Fibroblast of lung (primary cell): ENCODE data around the gene ACKR2. TPM values are rescaled to one million over a fixed set of nuclear protein-coding genes. Genes with fewer than 3 reads are reported as not detected.

Experiments used
- DNase-seq, 2 donors: peaks; one replicate each; pipeline versions ENCODE4 v3.0.0 to v3.0.0-alpha.2; 2010; ENCODE audit warnings: low read depth in 2 of 2
- H2AFZ ChIP-seq: 2 replicates; pipeline ENCODE4 v1.5.1; 2012; ENCODE audit warnings: low read length, control low read depth, inconsistent platforms
- H3K27ac ChIP-seq: 2 replicates; pipeline ENCODE4 v1.5.1; 2011; ENCODE audit warnings: low read length, control low read depth; ENCODE audit not compliant: insufficient read depth
- H3K27me3 ChIP-seq: 2 replicates; pipeline ENCODE4 v1.5.1; 2011; ENCODE audit warnings: mild to moderate bottlenecking, low read length; ENCODE audit not compliant: control insufficient read depth, insufficient read depth
- H3K36me3 ChIP-seq: 2 replicates; pipeline ENCODE4 v1.5.1; 2011; ENCODE audit warnings: low read length; ENCODE audit not compliant: control insufficient read depth, insufficient read depth
- H3K4me1 ChIP-seq: 2 replicates; pipeline ENCODE4 v1.5.1; 2011; ENCODE audit warnings: low read length; ENCODE audit not compliant: control insufficient read depth, insufficient read depth; ENCODE audit errors: extremely low read depth
- H3K4me2 ChIP-seq: 2 replicates; pipeline ENCODE4 v1.5.1; 2011; ENCODE audit warnings: low read length, control low read depth; ENCODE audit not compliant: insufficient read depth; ENCODE audit errors: extremely low read depth
- H3K4me3 ChIP-seq, 4 experiments: fragments of 200-600 bp in 1 of 4; sonication (generic) in 1 of 4; replicated peaks in 1 of 4; 2 replicates each; pipeline ENCODE4 v1.5.1; 2011 to 2016; ENCODE audit warnings: low read length in 4 of 4, low read depth in 3 of 4, mild to moderate bottlenecking in 3 of 4, control low read depth in 2 of 4, inconsistent platforms in 1 of 4, mixed read lengths in 1 of 4; ENCODE audit not compliant: insufficient read depth in 1 of 4; ENCODE audit errors: control extremely low read depth in 1 of 4
- H3K79me2 ChIP-seq: 2 replicates; pipeline ENCODE4 v1.5.1; 2012; ENCODE audit warnings: mild to moderate bottlenecking, low read length, inconsistent platforms; ENCODE audit not compliant: control insufficient read depth, insufficient read depth
- H3K9ac ChIP-seq: 2 replicates; pipeline ENCODE4 v1.5.1; 2011; ENCODE audit warnings: mild to moderate bottlenecking, low read length, control low read depth; ENCODE audit not compliant: insufficient read depth
- H3K9me3 ChIP-seq: 2 replicates; pipeline ENCODE4 v1.5.1; 2012; ENCODE audit warnings: low read depth, low read length; ENCODE audit not compliant: control insufficient read depth, insufficient read depth
- H4K20me1 ChIP-seq: 2 replicates; pipeline ENCODE4 v1.5.1; 2011; ENCODE audit warnings: low read length; ENCODE audit not compliant: control insufficient read depth, insufficient read depth; ENCODE audit errors: extremely low read depth
- EZH2 ChIP-seq: IDR thresholded peaks from 2 replicates; pipeline ENCODE4 v1.5.1; 2012; ENCODE audit warnings: low read length, control low read depth, mild to moderate bottlenecking; ENCODE audit errors: missing control alignments
- polyA plus RNA-seq, 2 donors: library from polyadenylated mRNA; depleted of rRNA in 1 of 2; stranded (reverse) in 1 of 2; unstranded in 1 of 2; fragments of >200 nt; gene quantifications; 2 replicates each; pipeline ENCODE4 v1.2.1, GENCODE V29; 2011 to 2012; ENCODE audit warnings: missing spikeins in 1 of 2
- total RNA-seq: library from RNA; depleted of rRNA; stranded (reverse); fragments of >200 nt; gene quantifications from 2 replicates; pipeline ENCODE4 v1.2.1, GENCODE V29; 2014
- TF ChIP-seq, protein P1 (sequence below), 2 donors: IDR thresholded peaks in 1 of 2; conservative IDR thresholded peaks in 1 of 2; 1 replicate in 1 of 2; 2 replicates in 1 of 2; pipeline ENCODE4 v1.5.1; 2011 to 2012; ENCODE audit warnings: low read length in 2 of 2, control low read depth in 1 of 2, inconsistent platforms in 1 of 2, low read depth in 1 of 2, mild to moderate bottlenecking in 1 of 2

Gene ACKR2
- total and polyA plus RNA-seq, 2 donors (not counting 1 experiment from before 2014, with no cell fraction given), result under 0.01 to 0.19 TPM

GRCh38 chr3:42764115-42764514, 45.1 kb upstream of the ACKR2 start:
- Histone ChIP-seq H3K36me3 (no peaks in the 10 kb centered on the region), H3K4me3 (no peak overlapping the region), H3K9me3 (no peaks in the 10 kb centered on the region), H3K27ac (no peak overlapping the region), H3K4me2 (no peak overlapping the region), H3K9ac (no peak overlapping the region), H3K27me3 (peaks cover 6% of the 10 kb centered on the region), H3K79me2 (no peaks in the 10 kb centered on the region), H4K20me1 (no peaks in the 10 kb centered on the region), H2AFZ (no peak overlapping the region), H3K4me1 (peaks cover 4% of the 10 kb centered on the region)
- DNase-seq, result no peak
- TF ChIP-seq EZH2, result no peak
- TF ChIP-seq, protein P1, sequence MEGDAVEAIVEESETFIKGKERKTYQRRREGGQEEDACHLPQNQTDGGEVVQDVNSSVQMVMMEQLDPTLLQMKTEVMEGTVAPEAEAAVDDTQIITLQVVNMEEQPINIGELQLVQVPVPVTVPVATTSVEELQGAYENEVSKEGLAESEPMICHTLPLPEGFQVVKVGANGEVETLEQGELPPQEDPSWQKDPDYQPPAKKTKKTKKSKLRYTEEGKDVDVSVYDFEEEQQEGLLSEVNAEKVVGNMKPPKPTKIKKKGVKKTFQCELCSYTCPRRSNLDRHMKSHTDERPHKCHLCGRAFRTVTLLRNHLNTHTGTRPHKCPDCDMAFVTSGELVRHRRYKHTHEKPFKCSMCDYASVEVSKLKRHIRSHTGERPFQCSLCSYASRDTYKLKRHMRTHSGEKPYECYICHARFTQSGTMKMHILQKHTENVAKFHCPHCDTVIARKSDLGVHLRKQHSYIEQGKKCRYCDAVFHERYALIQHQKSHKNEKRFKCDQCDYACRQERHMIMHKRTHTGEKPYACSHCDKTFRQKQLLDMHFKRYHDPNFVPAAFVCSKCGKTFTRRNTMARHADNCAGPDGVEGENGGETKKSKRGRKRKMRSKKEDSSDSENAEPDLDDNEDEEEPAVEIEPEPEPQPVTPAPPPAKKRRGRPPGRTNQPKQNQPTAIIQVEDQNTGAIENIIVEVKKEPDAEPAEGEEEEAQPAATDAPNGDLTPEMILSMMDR (conservative IDR thresholded peaks at IDR 0.05 in 1 of 2, IDR thresholded peaks at IDR 0.05 in 1 of 2; ENCODE audit: low read depth in 1 of 2, low read length in 2 of 2), result no peak

DNA sequence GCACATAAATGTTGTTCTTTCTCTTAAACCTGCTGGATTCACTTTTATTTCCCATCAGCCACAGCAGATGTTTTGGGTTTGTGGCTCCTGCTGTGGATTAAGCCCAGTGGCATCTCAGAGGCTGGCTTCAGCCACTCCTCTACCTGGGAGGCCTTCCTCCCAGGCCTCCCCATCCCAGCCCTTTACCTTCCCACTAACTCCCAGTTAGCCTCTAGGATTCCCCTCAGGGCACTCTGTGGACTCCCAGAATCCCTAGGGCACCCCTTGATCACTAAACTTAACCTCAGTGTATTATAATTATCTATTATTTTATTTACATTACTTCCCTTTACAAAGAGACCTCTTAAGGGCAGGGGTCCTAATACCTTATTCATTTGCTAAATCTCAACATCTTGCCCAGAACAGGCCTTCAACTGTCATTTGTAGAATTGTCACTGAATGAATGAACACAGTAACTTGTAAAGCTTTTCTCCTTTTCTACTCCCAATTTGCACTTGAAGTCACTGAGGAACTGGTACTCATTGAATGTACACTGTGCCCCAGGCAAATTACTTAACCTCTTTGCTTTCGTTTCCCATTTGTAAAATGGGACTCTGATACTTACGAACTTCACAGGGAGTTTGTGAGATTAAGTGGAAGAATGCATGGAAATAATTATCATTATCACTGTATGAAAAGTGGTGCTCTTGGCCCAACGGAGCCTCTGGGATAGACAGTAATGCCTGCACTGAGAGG, 44.5 kb upstream of the ACKR2 start:
- Histone ChIP-seq H3K27ac (no peak overlapping the region), H3K4me2 (no peak overlapping the region), H3K9me3 (no peaks in the 10 kb centered on the region)

GRCh38 chr3:42769477-42770131, 39.6 kb upstream of the ACKR2 start:
- DNase-seq, result no peak
- no peak overlapping the region for H3K4me2 ChIP-seq
- H3K9ac ChIP-seq, result no peak overlapping the region
- no peak overlapping the region for H3K27ac ChIP-seq
- H3K4me1 ChIP-seq, result no peaks in the 10 kb centered on the region
- peaks cover 6% of the 10 kb centered on the region for H3K27me3 ChIP-seq
- TF ChIP-seq EZH2, result no peak
- TF ChIP-seq, protein P1 (conservative IDR thresholded peaks at IDR 0.05 in 1 of 2, IDR thresholded peaks at IDR 0.05 in 1 of 2; ENCODE audit: low read depth in 1 of 2, low read length in 2 of 2), result no peak
- H3K36me3 ChIP-seq, result no peaks in the 10 kb centered on the region
- H4K20me1 ChIP-seq, result no peaks in the 10 kb centered on the region
- H2AFZ ChIP-seq, result no peak overlapping the region
- H3K4me3 ChIP-seq, result no peak overlapping the region
- no peaks in the 10 kb centered on the region for H3K9me3 ChIP-seq
- no peaks in the 10 kb centered on the region for H3K79me2 ChIP-seq

More for the DNA sequence above, 44.5 kb upstream of the ACKR2 start:
- no peaks in the 10 kb centered on the region for H3K79me2 ChIP-seq
- H3K9ac ChIP-seq, result no peak overlapping the region
- no peaks in the 10 kb centered on the region for H3K36me3 ChIP-seq
- peaks cover 6% of the 10 kb centered on the region for H3K27me3 ChIP-seq
- no peak overlapping the region for H3K4me3 ChIP-seq
- TF ChIP-seq, protein P1 (conservative IDR thresholded peaks at IDR 0.05 in 1 of 2, IDR thresholded peaks at IDR 0.05 in 1 of 2; ENCODE audit: low read depth in 1 of 2, low read length in 2 of 2), result no peak
- no peak for TF ChIP-seq EZH2
- H2AFZ ChIP-seq, result no peak overlapping the region
- H4K20me1 ChIP-seq, result no peaks in the 10 kb centered on the region
- peaks cover 4% of the 10 kb centered on the region for H3K4me1 ChIP-seq
- DNase-seq, result no peak
